Measurements from ENCODE around the gene MICALL2.

MICALL2 gene

DNA sequence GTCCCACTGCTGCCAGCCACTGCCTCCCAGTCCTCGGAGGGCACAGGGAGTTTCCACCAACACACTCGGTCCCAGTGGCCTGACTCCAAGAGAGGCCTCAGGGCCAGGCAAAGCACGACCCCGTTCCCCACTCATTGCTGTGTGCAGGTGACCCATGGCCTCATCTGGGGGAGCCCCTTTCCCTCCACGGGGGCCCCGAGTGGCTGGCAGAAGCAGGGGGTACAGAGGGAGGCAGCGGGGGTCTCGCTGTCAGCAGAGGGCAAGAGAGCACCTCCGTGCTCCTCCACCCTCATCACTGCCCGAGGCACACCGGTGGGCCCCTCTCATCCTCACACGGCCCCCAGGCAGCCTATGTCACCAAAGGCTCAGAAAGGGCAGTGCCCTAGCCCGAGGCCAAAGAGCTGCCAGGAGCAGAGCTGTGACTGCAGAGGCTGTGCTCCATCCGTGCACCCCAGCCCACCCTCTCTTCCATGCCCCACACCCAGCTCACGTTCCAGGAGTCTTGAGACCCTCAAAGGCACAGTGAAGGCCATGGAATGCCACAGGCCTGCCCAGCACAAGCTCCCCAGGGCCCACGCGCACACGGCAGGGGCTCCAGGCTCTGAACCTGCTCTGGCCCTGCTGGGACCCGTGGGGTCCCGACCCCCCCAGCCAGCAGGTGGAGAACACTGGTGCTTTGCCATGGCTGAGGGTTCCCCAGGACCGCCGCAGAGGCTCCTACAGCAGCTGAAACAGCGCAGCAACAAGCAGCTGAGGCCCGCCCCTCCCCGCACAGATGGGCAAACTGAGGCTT, 25.9 kb downstream of the MICALL2 start:
- no peak for TF ChIP-seq CTCF (IDR thresholded peaks at IDR 0.05; ENCODE audit: borderline replicate concordance, insufficient read depth, low read depth, low read length)
- no peak overlapping the region for H3K4me3 ChIP-seq (ENCODE audit: low read depth, low read length)

- no peak overlapping the region for H3K4me3 ChIP-seq (ENCODE audit: low read depth, low read length)
- TF ChIP-seq CTCF (IDR thresholded peaks at IDR 0.05; ENCODE audit: borderline replicate concordance, insufficient read depth, low read depth, low read length), result peak; percentile 96
Measured at GRCh38 chr7:1432411-1433082, 26.7 kb downstream of the MICALL2 start.

- H3K4me3 ChIP-seq (ENCODE audit: low read depth, low read length), result no peak overlapping the region
- no peak for TF ChIP-seq CTCF (IDR thresholded peaks at IDR 0.05; ENCODE audit: borderline replicate concordance, insufficient read depth, low read depth, low read length)
Measured at GRCh38 chr7:1431634-1432380, 27.5 kb downstream of the MICALL2 start.

DNA sequence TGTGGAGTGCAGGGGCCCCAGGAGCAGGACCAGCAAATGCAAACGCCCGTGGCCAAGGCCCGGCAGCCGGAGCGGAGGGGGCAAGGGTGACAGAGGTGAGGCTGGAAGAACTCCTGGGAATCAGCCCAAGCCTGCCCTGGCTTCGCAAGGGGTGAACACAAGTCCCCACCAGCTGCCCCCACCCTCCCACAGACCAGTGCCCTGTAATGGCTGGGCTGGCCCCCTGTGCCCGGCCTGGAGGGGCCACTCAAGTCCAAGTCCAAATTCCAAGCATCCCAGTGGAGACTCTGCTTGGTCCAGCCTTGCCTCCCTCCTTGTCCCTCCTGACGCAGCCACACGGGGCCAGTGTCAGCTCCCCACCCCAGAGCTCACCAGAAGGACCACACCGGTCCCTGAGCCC, 28.0 kb downstream of the MICALL2 start:
- H3K4me3 ChIP-seq (ENCODE audit: low read depth, low read length), result no peak overlapping the region
- TF ChIP-seq CTCF (IDR thresholded peaks at IDR 0.05; ENCODE audit: borderline replicate concordance, insufficient read depth, low read depth, low read length), result no peak

DNA sequence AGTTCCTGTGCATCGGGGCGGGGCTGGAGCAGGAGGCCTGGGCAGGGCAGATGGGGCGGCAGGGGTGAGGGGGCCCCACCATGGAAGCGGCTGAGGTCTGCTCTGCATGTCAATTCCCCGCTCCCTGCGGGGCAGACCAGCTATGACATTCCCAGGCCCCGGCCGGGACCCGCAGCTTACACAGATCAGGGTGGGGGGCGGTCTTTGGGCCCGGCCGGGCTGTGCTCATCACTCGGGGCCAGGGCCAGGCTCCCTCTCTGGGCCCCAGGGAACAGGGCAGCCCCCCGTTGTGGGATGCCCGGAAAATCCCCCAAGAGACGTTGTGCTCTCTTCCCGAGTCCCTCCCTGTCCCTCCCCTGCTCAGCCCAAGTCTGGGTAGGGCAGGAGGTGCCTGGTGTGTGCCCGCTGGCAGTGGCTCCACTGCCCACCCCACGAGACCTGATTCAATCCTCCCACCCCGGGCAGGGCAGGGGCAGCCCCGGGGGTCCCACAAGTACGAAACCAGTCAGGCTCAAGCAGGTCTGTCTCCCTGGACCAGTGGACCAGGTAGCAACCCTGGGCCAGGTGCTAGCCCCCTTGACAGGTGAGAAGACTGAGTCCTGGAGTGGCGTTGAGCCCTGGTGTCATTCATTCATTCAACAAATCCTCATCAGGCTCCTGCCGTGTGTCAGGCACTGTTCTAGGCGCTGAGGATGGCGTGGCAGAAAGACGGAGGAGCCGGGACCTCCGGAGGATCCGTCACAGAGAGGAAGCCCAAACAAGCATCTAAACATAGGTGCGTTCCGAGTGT, 29.0 kb downstream of the MICALL2 start:
- H3K4me3 ChIP-seq (ENCODE audit: low read depth, low read length), result no peak overlapping the region
- TF ChIP-seq CTCF (IDR thresholded peaks at IDR 0.05; ENCODE audit: borderline replicate concordance, insufficient read depth, low read depth, low read length), result no peak

- H3K4me3 ChIP-seq (ENCODE audit: low read depth, low read length), result no peak overlapping the region
- TF ChIP-seq CTCF (IDR thresholded peaks at IDR 0.05; ENCODE audit: borderline replicate concordance, insufficient read depth, low read depth, low read length), result no peak
Measured at GRCh38 chr7:1428941-1429501, 30.2 kb downstream of the MICALL2 start.
